HG02981 (cell line): ENCODE results near the gene NPAS2.
A peak's percentile ranks its signal among the peaks of the same experiment; 100 is the strongest.

Experiments
- ATAC-seq: cut with Tn5 transposase; IDR thresholded peaks from one replicate; pipeline ENCODE4 v1.9.1; 2021; ENCODE audit warnings: mild to moderate bottlenecking, moderate library complexity; ENCODE audit not compliant: unreplicated experiment

The NPAS2 gene

DNA sequence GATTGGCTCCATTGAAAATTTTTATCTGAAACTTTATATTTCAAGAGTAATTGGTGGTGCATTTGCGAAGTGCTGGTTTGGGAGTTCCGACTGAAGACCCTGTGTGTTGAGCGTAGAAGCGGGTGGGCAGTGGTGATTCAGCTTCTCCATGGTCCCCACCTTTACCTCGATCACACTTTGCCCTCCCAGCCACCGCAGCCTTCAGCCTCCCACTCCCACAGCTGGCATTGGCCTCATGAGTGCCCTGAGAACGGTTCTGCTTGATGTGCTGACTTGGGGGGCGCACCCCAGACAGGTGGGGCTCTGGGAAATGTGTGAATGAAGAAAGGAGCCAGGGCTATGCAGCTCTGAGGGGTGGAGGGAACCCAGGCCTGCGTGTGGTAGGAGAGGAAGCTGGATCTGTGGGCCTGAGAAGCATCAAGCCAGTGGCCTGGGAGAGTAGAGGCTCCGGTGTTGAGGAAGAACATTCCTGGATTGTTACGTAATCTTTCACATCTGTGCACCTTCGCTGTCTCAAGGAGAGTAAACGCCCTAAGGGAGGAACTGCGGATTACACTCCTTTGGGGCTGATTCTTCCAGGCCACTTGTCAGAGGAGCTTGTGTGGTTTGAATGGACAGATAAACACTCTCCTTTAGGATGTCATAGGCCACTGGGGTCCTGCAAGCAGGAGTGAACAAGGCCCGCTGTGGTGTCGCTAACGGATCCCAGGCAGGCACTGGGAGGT lies 83.8 kb downstream of the NPAS2 start:
- no peak for ATAC-seq

DNA sequence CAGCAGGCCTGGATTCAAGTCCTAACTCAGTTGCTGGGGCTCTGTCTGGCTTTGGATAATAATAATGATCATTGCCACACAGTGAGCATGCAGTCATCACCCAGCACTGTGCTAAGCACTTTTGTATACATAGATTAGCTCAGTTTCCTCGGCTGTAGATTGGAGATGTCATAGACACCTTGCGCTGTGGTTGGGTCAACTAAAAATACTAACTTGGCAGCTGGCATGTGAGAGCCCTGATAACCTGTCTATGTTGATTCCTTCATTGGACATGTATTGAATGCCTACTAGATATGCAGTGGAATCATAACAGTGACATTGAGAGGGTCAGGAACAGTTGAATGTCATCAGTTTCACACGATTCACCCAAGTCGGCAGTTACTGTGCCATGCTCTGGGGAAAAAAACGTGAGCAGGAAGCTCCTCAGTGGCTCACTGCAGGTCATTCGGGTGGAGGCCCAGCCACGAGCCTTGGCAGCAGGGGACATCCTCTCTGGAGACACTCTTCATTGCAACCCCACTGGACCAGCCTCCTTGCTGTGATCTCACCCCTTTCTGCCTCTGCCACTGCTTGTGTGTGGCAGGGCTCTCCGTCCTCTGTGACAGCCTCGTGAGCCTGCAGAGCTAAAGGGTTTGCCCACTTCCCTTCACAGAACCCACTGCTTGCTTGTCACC lies 85.3 kb downstream of the NPAS2 start:
- ATAC-seq, result no peak

DNA sequence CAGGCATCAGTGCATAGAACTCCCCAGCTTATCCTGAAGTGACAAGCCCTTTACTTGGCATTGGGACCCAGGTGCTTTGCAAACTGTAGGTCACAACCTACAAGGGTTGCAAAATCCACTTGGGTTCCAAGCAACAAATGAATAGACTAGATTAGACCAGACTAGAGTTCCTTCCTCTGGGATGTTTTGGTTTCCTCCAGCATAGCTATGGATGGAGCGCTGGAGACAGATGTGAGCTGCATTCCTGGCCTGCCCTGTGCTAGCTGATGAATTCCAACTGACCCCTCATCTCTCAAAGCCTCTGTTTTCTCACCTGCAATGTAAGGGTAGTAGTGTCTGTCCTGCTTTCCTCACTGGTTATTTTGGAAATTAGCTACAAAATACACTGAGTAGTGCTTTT lies 86.2 kb downstream of the NPAS2 start:
- ATAC-seq, result no peak

DNA sequence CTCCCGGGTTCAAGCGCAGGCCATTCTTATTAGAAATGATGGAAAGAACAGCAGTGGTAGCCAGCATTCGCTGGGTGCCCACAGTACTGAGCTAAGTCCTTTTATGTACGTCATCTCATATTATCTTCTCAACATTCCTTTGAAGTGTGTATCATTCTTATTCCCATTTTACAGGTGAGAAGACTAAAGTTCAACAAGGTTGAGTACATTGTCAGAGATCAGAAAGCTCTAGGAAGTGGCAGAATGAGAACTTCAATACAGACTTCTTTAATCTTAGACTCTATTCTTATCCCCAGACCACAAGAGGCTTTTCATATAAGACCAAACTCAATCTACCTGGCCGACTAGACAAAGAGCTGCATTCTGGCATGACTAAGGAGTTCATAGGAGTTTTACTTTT lies 86.7 kb downstream of the NPAS2 start:
- ATAC-seq, result no peak

DNA sequence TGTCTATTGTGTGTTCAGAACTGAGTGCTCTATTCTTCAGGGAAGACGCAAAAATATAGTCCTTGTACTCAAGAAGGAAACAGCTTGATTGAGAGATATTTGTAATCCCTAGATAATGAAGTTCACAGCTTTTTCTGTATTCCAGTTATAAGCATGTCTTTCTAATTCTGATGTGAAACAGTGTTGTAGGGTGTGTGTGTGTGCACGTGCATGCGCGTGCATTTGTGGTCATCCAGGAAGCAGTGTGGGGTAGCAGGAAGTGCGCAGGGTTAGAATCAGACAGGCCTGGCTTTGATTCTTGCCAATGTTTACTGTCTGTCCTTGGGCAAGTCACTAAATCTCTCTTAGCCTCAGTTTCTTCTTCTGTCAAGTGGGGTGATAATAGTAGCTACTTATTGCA lies 87.9 kb downstream of the NPAS2 start:
- ATAC-seq, result no peak

DNA sequence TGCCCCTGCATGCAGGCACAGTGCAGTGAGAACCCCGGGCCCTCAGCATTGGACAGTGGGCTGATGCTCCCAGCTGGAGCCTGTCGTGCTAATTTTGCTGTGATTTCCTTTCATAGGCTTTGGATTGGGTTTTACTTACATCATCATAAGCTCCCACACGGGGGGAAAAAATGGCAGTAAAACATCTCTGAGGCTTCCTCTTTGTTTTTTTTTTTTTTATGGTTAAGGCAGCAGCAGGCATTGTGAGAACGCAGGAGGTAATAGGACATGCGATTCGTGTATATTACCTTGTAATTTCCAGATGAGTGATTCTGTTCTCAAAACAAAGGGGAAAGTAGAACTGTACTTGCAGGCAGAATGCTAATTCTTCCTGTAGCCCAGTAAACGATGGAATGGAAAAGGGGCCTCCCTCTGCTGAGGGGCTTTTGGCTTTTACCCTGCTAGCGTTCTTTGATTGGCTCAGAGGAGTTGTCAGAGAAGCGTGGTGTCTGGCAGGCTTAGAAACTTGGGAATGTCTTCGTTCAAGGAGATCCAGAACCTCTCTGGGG lies 89.7 kb downstream of the NPAS2 start:
- no peak for ATAC-seq

DNA sequence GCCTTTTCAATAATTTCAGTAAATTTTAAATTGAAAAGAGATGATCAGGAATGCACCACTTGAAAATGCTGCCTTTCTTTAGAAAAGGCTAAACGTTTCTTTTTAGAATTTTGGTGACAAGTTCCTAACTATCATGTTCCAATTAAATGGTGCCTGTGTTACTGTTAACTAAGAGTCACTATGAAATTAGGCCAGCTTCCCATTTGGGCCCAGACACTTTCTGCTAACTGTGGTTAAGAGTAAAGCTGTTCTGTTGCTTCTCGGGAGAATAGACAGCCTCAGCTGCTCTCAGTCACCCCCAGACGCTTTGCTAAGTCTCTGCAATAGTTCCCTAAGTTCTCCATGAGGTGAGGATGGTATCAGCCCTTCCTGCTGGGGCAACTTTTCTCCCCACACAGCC lies 90.2 kb downstream of the NPAS2 start:
- no peak for ATAC-seq

DNA sequence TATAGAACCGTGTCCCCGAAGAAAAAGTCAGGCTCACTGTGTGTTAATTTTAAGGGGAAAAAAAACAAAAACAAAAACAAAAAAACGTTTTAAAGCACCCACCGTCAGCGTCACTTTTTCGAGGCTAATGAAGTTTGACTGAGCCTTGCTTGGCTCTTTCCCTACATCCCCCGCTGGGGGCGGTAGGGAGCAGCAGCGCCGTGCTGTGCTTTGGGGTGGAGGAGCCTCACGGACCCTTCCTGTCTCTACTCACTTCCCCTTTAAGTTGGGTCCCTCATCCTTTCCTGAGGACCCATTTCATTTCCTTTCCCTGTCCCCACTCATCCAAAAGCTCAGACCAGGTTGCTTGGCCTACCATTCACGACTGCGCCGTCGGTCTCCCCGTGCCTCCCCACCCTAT lies 99.4 kb downstream of the NPAS2 start:
- ATAC-seq, result no peak

DNA sequence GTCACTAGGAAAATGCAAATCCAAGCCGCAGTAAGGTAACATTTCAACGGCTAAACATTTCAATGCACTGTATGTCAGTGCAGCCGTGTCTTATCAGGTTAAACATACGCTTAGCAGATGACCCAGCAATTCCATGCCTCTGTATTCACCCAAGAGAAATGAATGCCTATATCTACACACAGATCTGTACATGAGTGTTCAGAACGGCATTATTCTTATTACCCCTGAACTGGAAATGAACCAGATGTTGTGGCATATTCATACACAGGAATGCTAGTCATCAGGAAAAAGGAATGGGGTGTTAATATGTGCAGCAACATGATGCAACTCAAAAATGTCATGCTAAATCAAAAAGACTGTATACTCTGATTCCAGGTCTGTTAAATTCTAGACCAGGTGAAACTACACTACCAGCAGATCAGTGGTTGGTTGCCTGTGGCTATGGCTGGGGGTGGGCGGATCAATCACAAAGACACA lies 101.8 kb downstream of the NPAS2 start:
- ATAC-seq, result no peak

DNA sequence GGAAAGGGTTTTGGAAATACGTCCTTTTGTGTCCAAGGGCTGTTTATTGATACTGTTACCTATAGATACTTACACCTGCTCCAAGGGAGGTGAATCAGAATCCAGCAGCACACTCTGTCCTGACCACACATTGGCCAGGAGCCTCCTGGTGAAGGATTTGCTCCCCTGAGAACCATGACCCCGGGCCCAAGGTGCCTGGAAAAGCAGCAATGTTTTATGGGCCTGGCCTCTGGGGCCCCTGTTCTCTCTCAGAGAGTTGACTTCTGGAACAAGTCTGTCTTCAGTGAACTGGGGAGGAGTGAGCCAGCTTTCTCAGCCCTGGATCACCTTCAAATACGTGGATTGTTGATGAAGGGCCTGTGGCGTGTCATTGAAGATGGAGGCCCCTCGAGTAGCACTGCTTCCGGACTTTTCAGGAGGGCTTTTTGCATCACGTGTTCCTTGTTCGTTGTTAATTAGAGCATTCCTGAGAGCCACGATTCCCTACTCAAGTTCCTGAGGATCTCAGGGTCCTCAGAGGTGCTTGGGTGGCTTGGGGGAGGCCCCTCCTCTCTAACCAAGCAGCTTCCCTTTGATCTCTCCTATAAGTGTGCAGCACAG lies 103.6 kb downstream of the NPAS2 start:
- ATAC-seq, result no peak

DNA sequence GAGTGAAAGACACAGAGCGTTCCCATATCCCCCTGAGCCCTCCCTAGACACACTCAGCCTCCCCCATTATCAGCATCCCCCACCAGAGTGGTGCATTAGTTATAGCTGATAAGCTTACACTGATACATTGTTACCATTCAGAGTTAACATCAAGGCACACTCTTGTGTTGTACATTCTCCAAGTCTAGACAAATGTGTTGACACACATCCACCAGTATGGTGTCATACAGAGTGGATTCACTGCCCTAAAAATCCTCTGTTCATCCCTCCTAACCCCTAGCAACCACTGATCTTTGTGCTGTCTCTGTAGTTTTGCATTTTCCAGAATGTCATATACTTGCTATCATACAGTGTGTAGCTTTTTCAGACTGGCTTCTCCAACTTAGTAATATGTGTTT lies 104.2 kb downstream of the NPAS2 start:
- no peak for ATAC-seq

DNA sequence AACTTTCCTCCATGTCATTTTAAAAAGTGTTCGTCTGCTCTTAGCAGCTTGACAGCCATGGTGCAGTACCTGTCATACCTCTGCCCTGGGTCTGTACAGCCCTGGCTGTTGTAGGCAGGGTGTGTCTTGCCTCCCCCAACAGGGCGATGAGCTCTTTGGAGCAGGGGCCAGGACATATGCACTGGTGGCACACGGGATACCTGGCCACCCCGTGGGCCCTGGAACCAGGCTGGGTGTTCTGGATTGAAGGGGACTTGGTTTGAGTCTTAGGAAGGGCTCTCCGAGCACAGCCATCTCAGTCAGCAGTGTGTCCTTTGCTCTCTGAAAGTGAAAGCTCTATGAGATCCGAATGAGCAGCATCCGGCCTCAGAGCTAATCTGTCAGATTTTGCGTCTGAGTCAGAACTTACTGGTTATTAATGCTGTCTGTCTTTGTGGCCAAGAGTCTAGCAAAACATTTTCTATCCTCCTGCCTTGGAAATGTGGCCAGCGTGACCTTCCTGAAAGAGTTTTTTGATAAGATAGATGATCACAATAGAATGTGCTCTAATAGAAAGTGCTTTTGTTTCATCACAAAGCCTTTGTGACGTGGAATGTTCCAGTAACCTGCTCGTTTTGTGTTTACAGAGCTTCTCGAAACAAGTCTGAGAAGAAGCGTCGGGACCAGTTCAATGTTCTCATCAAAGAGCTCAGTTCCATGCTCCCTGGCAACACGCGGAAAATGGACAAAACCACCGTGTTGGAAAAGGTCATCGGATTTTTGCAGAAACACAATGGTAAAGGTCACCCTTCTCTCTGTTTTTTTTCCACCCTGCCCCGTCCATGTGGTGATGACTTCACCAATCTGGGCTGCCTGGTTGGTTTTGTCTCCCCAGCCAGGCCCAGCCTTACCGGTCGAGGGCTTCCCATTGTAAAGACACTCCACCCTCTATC lies 104.8 kb downstream of the NPAS2 start:
- ATAC-seq, result peak; percentile 82

DNA sequence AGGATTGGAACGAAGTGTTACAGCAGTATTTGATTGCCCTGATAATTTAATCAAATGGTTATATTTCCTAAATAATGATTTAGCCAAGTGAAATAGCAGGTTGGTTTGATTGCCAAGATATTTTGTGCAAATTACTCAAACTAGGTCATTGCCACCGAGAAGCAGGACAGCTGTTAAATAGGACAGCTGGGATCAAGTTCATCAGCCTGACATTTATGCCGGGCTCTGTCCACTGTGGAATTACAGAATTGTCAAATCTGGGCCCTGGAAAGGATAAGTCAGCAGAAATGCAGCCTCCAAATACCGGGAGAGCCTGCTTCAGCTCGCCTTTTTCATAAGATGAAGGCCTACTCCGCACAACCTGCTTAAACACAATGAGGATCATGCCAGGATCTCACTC lies 108.3 kb downstream of the NPAS2 start:
- ATAC-seq, result no peak

DNA sequence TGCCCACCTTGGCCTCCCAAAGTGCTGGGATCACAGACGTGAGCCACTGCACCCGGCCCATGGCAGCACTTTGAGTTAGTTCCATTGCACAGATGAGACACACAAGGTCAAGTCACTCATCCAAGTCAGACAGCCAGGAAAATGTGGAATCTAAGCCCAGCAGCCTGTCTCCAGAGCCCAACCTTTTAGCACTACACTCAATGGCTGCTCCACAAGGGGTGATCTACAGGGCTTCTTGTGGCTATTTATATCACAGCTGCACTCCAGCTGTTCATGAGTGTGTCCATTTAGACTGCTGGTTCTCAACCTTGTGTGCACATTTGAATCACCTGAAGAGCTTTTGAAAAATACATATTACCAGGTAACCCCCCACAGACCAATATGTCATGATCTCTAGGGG lies 109.2 kb downstream of the NPAS2 start:
- no peak for ATAC-seq

DNA sequence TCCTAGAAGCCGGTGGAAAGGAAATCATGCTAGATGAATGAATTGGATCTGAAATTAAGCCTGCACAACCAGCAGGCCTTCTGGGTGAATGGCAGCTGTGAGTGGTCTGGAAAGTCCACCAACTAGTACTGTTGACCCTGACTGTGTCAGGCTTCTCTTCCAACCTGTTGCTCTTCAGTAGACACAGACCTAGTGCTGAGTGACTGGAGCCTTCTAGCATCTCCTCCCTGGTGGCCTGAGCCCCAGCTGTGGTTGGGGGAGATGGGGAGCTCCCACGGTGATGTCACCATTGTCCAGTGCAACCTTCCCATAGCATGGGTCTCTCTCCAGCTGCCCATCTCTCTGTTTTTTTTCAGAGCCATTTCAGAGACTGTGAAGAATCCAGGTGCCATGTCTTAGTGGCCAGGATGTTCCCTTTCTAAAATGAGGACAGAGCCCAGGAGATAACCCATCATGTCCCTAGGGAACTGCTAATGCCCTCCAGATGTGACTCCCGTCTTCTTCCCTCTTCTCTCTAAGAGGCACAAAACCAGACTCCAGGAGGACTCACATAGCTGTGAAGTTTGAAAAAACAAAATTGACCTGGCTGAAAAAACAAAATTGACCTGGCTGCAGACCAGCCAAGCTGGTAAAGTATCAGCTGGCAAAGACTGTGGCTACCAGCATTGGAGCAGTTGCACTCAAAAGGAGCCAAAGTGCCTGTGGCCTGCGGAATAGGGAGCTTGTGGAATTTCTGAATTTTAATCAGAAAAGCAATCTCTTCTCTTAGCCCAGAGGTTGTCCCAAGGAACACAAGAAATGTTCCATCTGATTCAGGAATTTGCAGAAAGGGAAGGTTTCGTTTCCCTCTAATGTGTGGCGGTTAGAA lies 114.8 kb downstream of the NPAS2 start:
- no peak for ATAC-seq

DNA sequence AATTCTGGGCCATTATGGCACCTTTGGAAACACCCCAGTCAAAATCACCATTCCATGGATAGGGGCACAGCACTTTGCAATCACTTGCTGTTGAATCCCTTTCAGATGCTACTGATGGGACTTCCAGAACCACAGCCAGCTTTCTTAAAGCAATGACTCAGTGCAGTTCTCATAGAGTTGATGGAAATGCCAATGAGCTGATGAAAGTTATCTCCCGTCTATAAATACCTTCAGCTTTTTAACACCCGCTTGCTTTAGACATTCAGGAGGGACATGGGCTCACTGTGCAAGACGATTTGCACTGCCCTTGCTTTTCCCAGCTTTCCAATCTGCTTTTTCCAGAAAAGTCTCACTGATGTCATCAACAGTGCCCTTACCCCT lies 115.4 kb downstream of the NPAS2 start:
- no peak for ATAC-seq

DNA sequence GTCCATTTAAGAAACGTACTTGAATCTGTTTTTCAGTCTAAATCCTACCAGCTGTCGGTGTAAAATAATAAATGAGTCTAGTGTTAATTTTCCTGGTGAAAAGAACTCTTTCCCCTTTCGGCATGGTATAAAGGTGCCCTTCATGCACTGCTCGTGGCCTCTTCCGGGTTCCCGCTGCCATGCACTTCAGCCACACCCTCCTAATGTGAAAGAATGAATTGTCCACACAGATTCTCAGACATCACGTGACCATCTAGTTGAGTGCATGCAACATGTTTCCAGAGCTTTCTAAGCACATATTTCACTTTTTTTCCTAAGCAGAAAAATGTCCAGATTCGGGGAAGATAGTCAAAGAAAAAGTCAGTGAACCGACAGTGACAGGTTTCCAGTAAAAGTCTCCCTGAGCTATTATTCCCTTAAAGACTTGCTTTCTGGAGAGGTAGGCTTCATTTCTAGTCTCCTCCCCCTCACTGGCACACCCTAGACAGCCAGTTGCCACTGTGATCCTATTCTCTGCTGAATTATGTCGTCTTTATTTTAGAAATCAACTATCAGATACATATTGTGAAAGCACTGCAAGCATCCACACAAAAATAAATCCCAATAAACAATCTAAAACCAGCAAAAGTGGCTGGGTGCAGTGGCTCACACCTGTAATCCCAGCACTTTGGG lies 116.3 kb downstream of the NPAS2 start:
- ATAC-seq, result no peak

DNA sequence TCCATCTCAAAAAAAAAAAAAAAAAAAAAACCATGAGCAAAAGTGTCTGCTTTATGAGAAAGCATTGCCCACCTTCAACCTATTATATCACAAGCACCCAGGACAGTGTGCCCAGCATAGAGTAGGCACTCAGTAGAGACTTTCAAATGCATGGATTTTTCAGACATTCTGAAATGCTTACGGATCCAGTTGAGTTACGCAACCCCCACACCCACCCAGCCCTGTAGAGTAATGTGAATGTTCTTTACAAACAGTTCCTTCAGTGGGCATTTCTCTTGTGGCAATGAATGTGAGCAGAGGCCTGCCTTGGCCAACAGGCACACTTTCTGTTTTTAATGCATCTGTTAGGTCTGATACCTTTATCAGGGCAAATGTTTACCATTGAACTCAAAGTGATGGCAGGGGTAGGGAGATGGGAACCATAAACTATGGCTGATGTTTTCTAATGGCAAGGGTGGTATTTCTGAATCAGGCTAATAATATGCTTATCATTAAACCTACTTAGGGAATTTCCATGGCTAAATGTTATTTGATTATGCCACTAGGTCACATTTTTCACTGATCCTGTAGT lies 117.1 kb downstream of the NPAS2 start:
- ATAC-seq, result no peak
